Muscle of back (tissue), 11 donors: ENCODE measurements around the gene ADAMTS20. TPM values are rescaled to one million over a fixed set of nuclear protein-coding genes. Genes with fewer than 3 reads are reported as not detected.
A peak's percentile ranks its signal among the peaks of the same experiment; 100 is the strongest.

Source experiments
- DNase-seq, 3 donors: peaks; one replicate each; pipeline versions ENCODE4 v3.0.0 to v3.0.0-alpha.2; 2013
- polyA plus RNA-seq, 10 donors: library from polyadenylated mRNA; unstranded; fragments of 120-200 nt; gene quantifications; one replicate each; pipeline ENCODE4 v1.2.1, GENCODE V29; 2013; ENCODE audit not compliant: insufficient read length in 10 of 10

ADAMTS20 gene
- polyA plus RNA-seq, 10 donors, result 0.08 to 0.48 (median 0.13) TPM

DNA sequence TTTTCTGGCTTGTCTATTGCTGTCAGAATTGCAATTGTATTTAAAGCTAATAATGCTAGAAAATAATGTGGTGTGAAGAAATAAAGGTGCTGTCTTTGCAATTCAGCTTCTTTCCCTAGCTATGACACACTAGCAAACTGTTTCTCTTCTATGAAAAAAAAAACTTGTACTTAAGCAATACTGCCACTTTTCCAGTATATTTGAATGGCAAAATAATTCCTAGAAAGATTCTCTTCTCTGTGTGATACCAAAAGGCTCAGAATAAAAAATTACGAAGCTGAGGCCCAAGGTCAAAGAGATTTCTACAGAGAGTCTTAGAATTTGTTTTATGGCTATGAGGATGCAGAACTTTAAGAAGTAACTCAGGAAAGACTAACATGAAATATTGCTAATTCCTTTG is 235.5 kb downstream of the ADAMTS20 start:
- no peak for DNase-seq

GRCh38 chr12:43315961-43316360 is 236.0 kb downstream of the ADAMTS20 start:
- no peak for DNase-seq

- DNase-seq, result no peak
Measured at GRCh38 chr12:43312991-43313505, 239.0 kb downstream of the ADAMTS20 start.

DNA sequence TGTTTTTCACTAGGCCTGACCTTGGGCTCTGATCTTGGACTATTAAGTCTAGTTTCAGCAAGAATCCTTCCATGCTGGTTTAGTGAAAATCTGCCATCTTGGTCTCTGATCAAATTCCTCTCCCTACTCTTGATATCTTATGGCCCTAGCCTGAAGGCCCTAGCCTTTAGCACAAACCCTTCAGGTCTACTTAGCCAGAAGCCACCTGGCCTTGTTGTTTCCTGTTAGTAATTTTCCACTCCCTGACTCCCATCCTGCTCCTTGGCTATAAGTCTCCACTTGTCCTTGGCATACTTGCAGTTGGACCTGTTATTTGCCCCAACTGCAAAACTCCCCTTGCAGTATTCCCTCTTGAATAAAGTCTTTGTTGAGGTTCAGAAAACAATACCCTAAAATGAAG is 241.4 kb downstream of the ADAMTS20 start:
- no peak for DNase-seq

DNA sequence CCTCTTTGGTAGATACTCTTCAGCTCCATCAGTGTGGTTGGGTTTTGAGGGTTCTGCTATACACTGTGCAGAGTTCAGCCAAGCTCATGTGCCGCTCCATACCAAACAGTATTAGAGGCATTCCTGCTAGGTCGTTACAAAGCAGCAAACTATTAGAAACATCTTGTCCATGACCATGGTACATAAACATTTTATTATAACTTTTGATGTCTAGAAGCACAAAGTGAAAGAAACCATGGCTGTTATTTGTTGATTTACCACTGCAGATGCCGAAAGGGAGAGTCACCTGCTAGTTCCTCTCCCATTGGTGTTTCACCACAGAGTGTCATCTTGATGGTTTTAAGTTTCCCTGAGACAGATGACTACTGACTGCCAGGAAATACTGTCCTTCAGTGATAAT is 242.0 kb downstream of the ADAMTS20 start:
- peak in 1 of 3 donors; percentile 61 for DNase-seq

DNA sequence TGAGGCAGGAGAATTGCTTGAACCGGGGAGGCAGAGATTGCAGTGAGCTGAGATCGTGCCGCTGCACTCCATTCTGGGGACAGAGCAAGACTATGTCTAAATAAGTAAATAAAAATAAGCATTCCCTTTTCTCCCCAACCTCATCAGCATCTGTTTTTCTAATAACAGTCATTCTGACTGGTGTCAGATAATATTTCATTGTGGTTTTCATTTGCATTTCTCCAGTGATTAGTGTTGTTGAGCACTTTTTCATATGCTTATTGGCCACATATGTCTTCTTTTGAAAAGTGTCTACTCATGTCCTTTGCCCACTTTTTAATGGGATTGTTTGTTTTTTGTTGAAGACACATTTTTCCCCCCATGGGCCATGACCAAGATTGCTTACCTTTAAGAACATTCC is 243.2 kb downstream of the ADAMTS20 start:
- no peak for DNase-seq

GRCh38 chr12:43307126-43307525 is 244.9 kb downstream of the ADAMTS20 start:
- no peak for DNase-seq

GRCh38 chr12:43306066-43306465 is 245.9 kb downstream of the ADAMTS20 start:
- peak in 1 of 3 donors; percentile 78 for DNase-seq

DNA sequence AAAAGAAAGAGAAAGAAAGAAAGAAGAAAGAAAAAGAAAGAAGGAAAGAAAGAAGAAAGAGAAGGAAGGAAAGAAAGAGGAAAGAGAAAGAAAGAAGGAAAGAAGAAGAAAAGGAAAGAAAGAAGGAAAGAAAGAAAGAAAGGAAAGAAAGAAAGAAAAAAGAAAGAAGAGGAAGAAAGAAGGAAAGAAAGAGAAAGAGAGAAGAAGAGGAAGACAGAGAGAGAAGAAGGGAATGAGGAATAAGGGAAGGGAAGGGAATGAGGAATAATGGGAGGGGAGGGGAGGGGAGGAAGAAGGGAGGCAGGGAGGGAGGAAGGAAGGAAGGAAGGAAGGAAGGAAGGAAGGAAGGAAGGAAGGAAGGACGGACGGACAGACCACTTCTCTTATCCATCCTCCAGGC is 246.9 kb downstream of the ADAMTS20 start:
- no peak for DNase-seq

Other genes starting within 250 kb of the ADAMTS20 start
- gene PUS7L, start 206.6 kb upstream of the ADAMTS20 start, polyA plus RNA-seq, result 10 to 100 TPM in 1 of 10 donors, 1 to 10 TPM in 9; 6.3 to 10.4 (median 8.4) TPM
- 10 to 100 TPM in 1 of 10 donors, 1 to 10 TPM in 9; 6.3 to 10.1 (median 8.7) TPM for gene IRAK4, start 206.7 kb upstream of the ADAMTS20 start, polyA plus RNA-seq